Endodermal cell (in vitro differentiated cells): ENCODE measurements around the gene FAM229A. TPM values are rescaled to one million over a fixed set of nuclear protein-coding genes. Genes with fewer than 3 reads are reported as not detected.

ENCODE experiments used
- DNase-seq: peaks from one replicate; pipeline ENCODE4 v3.0.0-alpha.2; 2017
- H3K27ac ChIP-seq: 2 replicates; pipeline ENCODE4 v1.5.1; 2013; ENCODE audit warnings: mild to moderate bottlenecking, low read depth, low read length, moderate library complexity
- H3K27me3 ChIP-seq: 2 replicates; pipeline ENCODE4 v1.6.1; 2013; ENCODE audit warnings: mild to moderate bottlenecking, low read length, moderate library complexity; ENCODE audit not compliant: insufficient read depth, control insufficient read depth, poor library complexity, severe bottlenecking
- H3K36me3 ChIP-seq: 2 replicates; pipeline ENCODE4 v1.7.0; 2013; ENCODE audit warnings: mild to moderate bottlenecking, low read length, moderate library complexity; ENCODE audit not compliant: control insufficient read depth, insufficient read depth
- H3K4me1 ChIP-seq: one replicate; pipeline ENCODE4 v1.7.0; 2013; ENCODE audit warnings: low read length; ENCODE audit not compliant: control insufficient read depth, insufficient read depth
- H3K4me3 ChIP-seq: 2 replicates; pipeline ENCODE4 v1.5.1; 2013; ENCODE audit warnings: mild to moderate bottlenecking, low read length, moderate library complexity
- H3K9ac ChIP-seq: 2 replicates; pipeline ENCODE4 v1.6.1; 2013; ENCODE audit warnings: mild to moderate bottlenecking, low read length, moderate library complexity; ENCODE audit not compliant: poor library complexity, severe bottlenecking; ENCODE audit errors: extremely low read depth
- H3K9me3 ChIP-seq: 2 replicates; pipeline ENCODE4 v1.6.1; 2013; ENCODE audit warnings: mild to moderate bottlenecking, low read length, moderate library complexity; ENCODE audit not compliant: control insufficient read depth
- H3K27ac Mint-ChIP-seq: 2 replicates; pipeline ENCODE4 v1.8.0; 2020; ENCODE audit warnings: mixed read lengths
- H3K27me3 Mint-ChIP-seq: 2 replicates; pipeline ENCODE4 v1.8.0; 2021; ENCODE audit warnings: mild to moderate bottlenecking, mixed read lengths; ENCODE audit not compliant: insufficient read depth
- H3K36me3 Mint-ChIP-seq: 2 replicates; pipeline ENCODE4 v1.8.0; 2020; ENCODE audit warnings: low read depth, mixed read lengths
- H3K4me1 Mint-ChIP-seq: 2 replicates; pipeline ENCODE4 v1.8.0; 2020; ENCODE audit warnings: mixed read lengths
- H3K4me3 Mint-ChIP-seq: 2 replicates; pipeline ENCODE4 v1.8.0; 2020; ENCODE audit warnings: mild to moderate bottlenecking, moderate library complexity, mixed read lengths
- H3K9me3 Mint-ChIP-seq: 2 replicates; pipeline ENCODE4 v1.8.0; 2020; ENCODE audit warnings: mild to moderate bottlenecking, mixed read lengths
- CTCF ChIP-seq: fragments of 200-600 bp; sonication (generic); conservative IDR thresholded peaks from 2 replicates; pipeline ENCODE4 v1.5.0; 2021; ENCODE audit warnings: antibody characterized with exemption, mild to moderate bottlenecking
- WGBS, 2 experiments: methylation state at CpG; one replicate each; pipeline versions ENCODE4 v1.1.5 to v1.1.7; 2013; ENCODE audit warnings: missing lambda C conversion rate in 2 of 2, mixed read lengths in 1 of 2; ENCODE audit not compliant: insufficient coverage in 1 of 2, insufficient read length in 1 of 2; 5-methylcytosine and 5-hydroxymethylcytosine counted together
- total RNA-seq, 2 donors: library from RNA; stranded (reverse); fragmentation: NEBNext Ultra II Directional in 1 of 2; extraction: Animal tissue kit (Norgen Biotek cat#: 25700) in 1 of 2; gene quantifications; 2 replicates in 1 of 2; 3 replicates in 1 of 2; pipeline ENCODE4 v1.2.1, GENCODE V29; 2021

The FAM229A gene
- total RNA-seq, 2 donors from 2014 or later = 6.8 to 8.4 TPM

GRCh38 chr1:32342704-32343103 is 19.6 kb downstream of the FAM229A start:
- no peaks in the 10 kb centered on the region for H3K27me3 ChIP-seq
- H3K9ac ChIP-seq = no peak overlapping the region
- no peak overlapping the region for H3K4me3 ChIP-seq
- no peak for TF ChIP-seq CTCF
- H3K27ac Mint-ChIP-seq = no peak overlapping the region
- H3K4me1 ChIP-seq = no peaks in the 10 kb centered on the region
- no peak for DNase-seq
- no peak overlapping the region for H3K27ac ChIP-seq
- H3K9me3 Mint-ChIP-seq = no peaks in the 10 kb centered on the region
- no peak overlapping the region for H3K4me3 Mint-ChIP-seq
- WGBS, 2 experiments = 95 to 100% methylated on average over 8 to 10 of the region's 10 CpGs
- peaks cover 30% of the 10 kb centered on the region for H3K27me3 Mint-ChIP-seq
- H3K4me1 Mint-ChIP-seq = peaks cover 8% of the 10 kb centered on the region
- H3K36me3 Mint-ChIP-seq = no peaks in the 10 kb centered on the region
- no peaks in the 10 kb centered on the region for H3K36me3 ChIP-seq
- no peaks in the 10 kb centered on the region for H3K9me3 ChIP-seq

- DNase-seq = no peak
- Histone ChIP-seq H3K27me3 (peaks cover 4% of the 10 kb centered on the region), H3K9ac (no peak overlapping the region), H3K27ac (no peak overlapping the region), H3K4me3 (no peak overlapping the region), H3K4me1 (no peaks in the 10 kb centered on the region), H3K36me3 (no peaks in the 10 kb centered on the region), H3K9me3 (no peaks in the 10 kb centered on the region)
- no peak overlapping the region for H3K27ac Mint-ChIP-seq
- no peak overlapping the region for H3K4me3 Mint-ChIP-seq
- no peaks in the 10 kb centered on the region for H3K36me3 Mint-ChIP-seq
- H3K9me3 Mint-ChIP-seq = no peaks in the 10 kb centered on the region
- no peak for TF ChIP-seq CTCF
- peaks cover 35% of the 10 kb centered on the region for H3K27me3 Mint-ChIP-seq
- peaks cover 9% of the 10 kb centered on the region for H3K4me1 Mint-ChIP-seq
- 77 to 80% methylated on average over 5 of the region's 5 CpGs for WGBS, 2 experiments
Observed at GRCh38 chr1:32341971-32342370, 20.3 kb downstream of the FAM229A start.

GRCh38 chr1:32341186-32341757 is 21.0 kb downstream of the FAM229A start:
- Histone ChIP-seq H3K27me3 (peaks cover 9% of the 10 kb centered on the region), H3K9ac (no peak overlapping the region), H3K36me3 (no peaks in the 10 kb centered on the region), H3K9me3 (no peaks in the 10 kb centered on the region), H3K4me3 (no peak overlapping the region), H3K4me1 (no peaks in the 10 kb centered on the region), H3K27ac (no peak overlapping the region)
- Mint-ChIP-seq H3K4me3 (no peak overlapping the region), H3K4me1 (peaks cover 9% of the 10 kb centered on the region), H3K27me3 (peaks cover 33% of the 10 kb centered on the region), H3K9me3 (no peaks in the 10 kb centered on the region), H3K36me3 (no peaks in the 10 kb centered on the region), H3K27ac (no peak overlapping the region)
- DNase-seq = no peak
- 93 to 96% methylated on average over 7 to 11 of the region's 11 CpGs for WGBS, 2 experiments
- TF ChIP-seq CTCF = no peak
